GM12892 (cell line): Measurements from ENCODE around the gene KCNK2.

Experiments
- POLR2A ChIP-seq: IDR thresholded peaks from 2 replicates; pipeline ENCODE4 v1.6.1; 2011; ENCODE audit warnings: low read depth, low read length, control low read depth
- TAF1 ChIP-seq: IDR thresholded peaks from 2 replicates; pipeline ENCODE4 v1.6.1; 2011; ENCODE audit warnings: low read depth, mild to moderate bottlenecking, control low read depth, low read length, borderline replicate concordance

- no peak for TF ChIP-seq POLR2A
- no peak for TF ChIP-seq TAF1
These were observed 42.3 kb upstream of the KCNK2 start for GRCh38 chr1:215040190-215040589.
